ENCODE data around the gene TMEM271. TPM values are rescaled to one million over a fixed set of nuclear protein-coding genes. Genes with fewer than 3 reads are reported as not detected.
"Not testable (repeated sequence)": the region's sequence is repeated elsewhere in the genome, so short reads cannot be mapped to it uniquely, and the experiment has no call there.

The TMEM271 gene
- total and polyA plus RNA-seq, 2 donors (not counting 1 experiment from before 2014, with no cell fraction given) = not detected

DNA sequence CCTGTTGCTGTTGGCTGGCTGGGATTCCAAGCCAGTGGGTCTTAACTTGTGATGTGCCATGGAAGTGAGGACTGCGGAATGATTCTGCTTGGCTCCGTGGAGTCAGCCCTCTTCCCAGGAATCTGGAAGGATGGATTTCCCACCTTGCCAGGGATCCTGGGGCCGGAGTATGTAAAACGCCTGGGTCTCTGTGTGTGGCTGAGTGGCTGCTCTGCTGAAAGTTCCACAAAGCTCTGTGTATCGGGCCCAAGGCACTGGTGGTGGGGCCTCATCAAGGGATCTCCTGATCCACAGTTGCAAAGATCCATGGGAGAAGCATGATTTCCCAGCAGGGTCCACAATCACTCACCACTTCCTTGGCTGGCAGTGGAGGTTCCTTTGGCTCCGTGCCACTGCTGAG, 24.1 kb upstream of the TMEM271 start:
- H3K27ac ChIP-seq (ENCODE audit: insufficient read depth, low read length) = no peak overlapping the region
- no peaks in the 10 kb centered on the region for H4K20me1 ChIP-seq (ENCODE audit: control insufficient read depth, extremely low read depth, insufficient read depth, low read length)
- H3K4me2 ChIP-seq (ENCODE audit: extremely low read depth, insufficient read depth, low read length) = no peak overlapping the region
- no peak overlapping the region for H3K9ac ChIP-seq (ENCODE audit: insufficient read depth, low read length)
- H3K27me3 ChIP-seq (ENCODE audit: control insufficient read depth, insufficient read depth, low read length) = no peaks in the 10 kb centered on the region
- no peaks in the 10 kb centered on the region for H3K9me3 ChIP-seq (ENCODE audit: control insufficient read depth, insufficient read depth, low read depth, low read length)
- H3K36me3 ChIP-seq (ENCODE audit: control insufficient read depth, insufficient read depth, low read length) = no peaks in the 10 kb centered on the region
- H3K4me3 ChIP-seq (replicated peaks in 1 of 4; ENCODE audit: control extremely low read depth in 1 of 4, insufficient read depth in 1 of 4, low read depth in 3 of 4, low read length in 4 of 4) = no peak overlapping the region
- no peaks in the 10 kb centered on the region for H3K79me2 ChIP-seq (ENCODE audit: control insufficient read depth, insufficient read depth, low read length)
- H3K4me1 ChIP-seq (ENCODE audit: control insufficient read depth, extremely low read depth, insufficient read depth, low read length) = no peaks in the 10 kb centered on the region
- no peak for DNase-seq (ENCODE audit: low read depth in 2 of 2)
- H2AFZ ChIP-seq (ENCODE audit: low read length) = no peak overlapping the region
- TF ChIP-seq, protein P1, sequence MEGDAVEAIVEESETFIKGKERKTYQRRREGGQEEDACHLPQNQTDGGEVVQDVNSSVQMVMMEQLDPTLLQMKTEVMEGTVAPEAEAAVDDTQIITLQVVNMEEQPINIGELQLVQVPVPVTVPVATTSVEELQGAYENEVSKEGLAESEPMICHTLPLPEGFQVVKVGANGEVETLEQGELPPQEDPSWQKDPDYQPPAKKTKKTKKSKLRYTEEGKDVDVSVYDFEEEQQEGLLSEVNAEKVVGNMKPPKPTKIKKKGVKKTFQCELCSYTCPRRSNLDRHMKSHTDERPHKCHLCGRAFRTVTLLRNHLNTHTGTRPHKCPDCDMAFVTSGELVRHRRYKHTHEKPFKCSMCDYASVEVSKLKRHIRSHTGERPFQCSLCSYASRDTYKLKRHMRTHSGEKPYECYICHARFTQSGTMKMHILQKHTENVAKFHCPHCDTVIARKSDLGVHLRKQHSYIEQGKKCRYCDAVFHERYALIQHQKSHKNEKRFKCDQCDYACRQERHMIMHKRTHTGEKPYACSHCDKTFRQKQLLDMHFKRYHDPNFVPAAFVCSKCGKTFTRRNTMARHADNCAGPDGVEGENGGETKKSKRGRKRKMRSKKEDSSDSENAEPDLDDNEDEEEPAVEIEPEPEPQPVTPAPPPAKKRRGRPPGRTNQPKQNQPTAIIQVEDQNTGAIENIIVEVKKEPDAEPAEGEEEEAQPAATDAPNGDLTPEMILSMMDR (conservative IDR thresholded peaks at IDR 0.05 in 1 of 2, IDR thresholded peaks at IDR 0.05 in 1 of 2; ENCODE audit: low read depth in 1 of 2, low read length in 2 of 2) = no peak
- TF ChIP-seq EZH2 (IDR thresholded peaks at IDR 0.05; ENCODE audit: low read length, missing control alignments) = no peak

DNA sequence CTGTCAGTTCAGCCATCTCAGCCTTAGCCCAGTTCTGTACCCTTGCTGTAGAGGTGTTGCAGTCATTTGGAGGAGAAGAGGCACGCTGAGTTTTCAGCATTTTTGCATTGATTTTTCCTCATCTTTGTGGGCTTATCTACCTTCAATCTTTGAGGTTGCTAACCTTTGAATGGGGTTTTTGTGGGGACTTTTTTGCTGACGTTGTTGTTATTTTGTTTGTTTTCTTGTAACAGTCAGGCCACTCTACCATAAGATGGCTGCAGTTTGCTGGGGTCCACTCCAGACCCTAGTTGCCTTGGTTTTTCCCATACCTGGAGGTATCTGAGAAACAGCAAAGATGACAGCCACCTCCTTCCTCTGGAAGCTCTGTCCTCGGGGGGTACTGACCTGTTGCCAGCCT, 22.8 kb upstream of the TMEM271 start:
- Histone ChIP-seq H2AFZ (ENCODE audit: low read length) (no peak overlapping the region), H3K4me3 (replicated peaks in 1 of 4; ENCODE audit: control extremely low read depth in 1 of 4, insufficient read depth in 1 of 4, low read depth in 3 of 4, low read length in 4 of 4) (no peak overlapping the region), H3K4me2 (ENCODE audit: extremely low read depth, insufficient read depth, low read length) (no peak overlapping the region), H3K79me2 (ENCODE audit: control insufficient read depth, insufficient read depth, low read length) (no peaks in the 10 kb centered on the region), H3K27me3 (ENCODE audit: control insufficient read depth, insufficient read depth, low read length) (no peaks in the 10 kb centered on the region), H3K9ac (ENCODE audit: insufficient read depth, low read length) (no peak overlapping the region), H3K9me3 (ENCODE audit: control insufficient read depth, insufficient read depth, low read depth, low read length) (no peaks in the 10 kb centered on the region), H3K4me1 (ENCODE audit: control insufficient read depth, extremely low read depth, insufficient read depth, low read length) (no peaks in the 10 kb centered on the region), H3K27ac (ENCODE audit: insufficient read depth, low read length) (no peak overlapping the region), H3K36me3 (ENCODE audit: control insufficient read depth, insufficient read depth, low read length) (no peaks in the 10 kb centered on the region), H4K20me1 (ENCODE audit: control insufficient read depth, extremely low read depth, insufficient read depth, low read length) (no peaks in the 10 kb centered on the region)
- no peak for DNase-seq (ENCODE audit: low read depth in 2 of 2)
- no peak for TF ChIP-seq EZH2 (IDR thresholded peaks at IDR 0.05; ENCODE audit: low read length, missing control alignments)
- TF ChIP-seq, protein P1 (conservative IDR thresholded peaks at IDR 0.05 in 1 of 2, IDR thresholded peaks at IDR 0.05 in 1 of 2; ENCODE audit: low read depth in 1 of 2, low read length in 2 of 2) = no peak

DNA sequence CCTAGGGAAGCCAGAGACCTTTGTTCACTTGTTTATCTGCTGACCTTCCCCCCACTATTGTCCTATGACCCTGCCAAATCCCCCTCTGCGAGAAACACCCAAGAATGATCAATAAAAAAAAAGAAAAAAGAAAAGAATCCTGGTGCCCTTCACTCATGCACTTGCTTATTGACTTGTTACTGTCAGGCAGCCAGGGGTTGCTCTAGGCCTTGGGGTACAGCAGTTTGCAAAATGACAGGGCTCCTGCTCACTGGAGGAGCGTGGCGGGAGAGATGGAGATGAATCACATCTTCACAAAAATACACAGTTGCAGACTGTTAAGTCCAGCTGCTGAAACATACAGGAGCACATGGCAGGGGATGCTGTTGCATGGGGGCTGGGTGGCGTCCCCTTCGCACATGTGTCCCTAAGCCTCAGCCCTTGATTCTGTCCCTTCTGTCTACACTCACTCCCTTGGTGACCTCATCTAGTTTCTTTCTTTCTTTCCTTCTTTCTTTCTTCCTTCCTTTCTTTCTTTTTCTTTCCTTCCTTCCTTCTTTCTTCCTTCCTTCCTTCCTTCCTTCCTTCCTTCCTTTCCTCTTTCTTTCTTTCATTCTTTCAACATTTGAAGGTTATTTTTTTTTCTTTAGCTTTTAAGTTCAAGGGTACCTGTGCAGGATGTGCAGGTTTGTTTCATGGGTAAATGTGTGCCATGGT, 16.9 kb upstream of the TMEM271 start:
- TF ChIP-seq, protein P1 (conservative IDR thresholded peaks at IDR 0.05 in 1 of 2, IDR thresholded peaks at IDR 0.05 in 1 of 2; ENCODE audit: low read depth in 1 of 2, low read length in 2 of 2) = no peak
- no peak for TF ChIP-seq EZH2 (IDR thresholded peaks at IDR 0.05; ENCODE audit: low read length, missing control alignments)
- no peaks in the 10 kb centered on the region for H3K27me3 ChIP-seq (ENCODE audit: control insufficient read depth, insufficient read depth, low read length)
- no peaks in the 10 kb centered on the region for H3K4me1 ChIP-seq (ENCODE audit: control insufficient read depth, extremely low read depth, insufficient read depth, low read length)
- H2AFZ ChIP-seq (ENCODE audit: low read length) = no peak overlapping the region
- no peak overlapping the region for H3K4me3 ChIP-seq (replicated peaks in 1 of 4; ENCODE audit: control extremely low read depth in 1 of 4, insufficient read depth in 1 of 4, low read depth in 3 of 4, low read length in 4 of 4)
- H3K4me2 ChIP-seq (ENCODE audit: extremely low read depth, insufficient read depth, low read length) = no peak overlapping the region
- no peak overlapping the region for H3K27ac ChIP-seq (ENCODE audit: insufficient read depth, low read length)
- no peaks in the 10 kb centered on the region for H3K36me3 ChIP-seq (ENCODE audit: control insufficient read depth, insufficient read depth, low read length)
- H4K20me1 ChIP-seq (ENCODE audit: control insufficient read depth, extremely low read depth, insufficient read depth, low read length) = no peaks in the 10 kb centered on the region
- H3K9ac ChIP-seq (ENCODE audit: insufficient read depth, low read length) = no peak overlapping the region
- no peak for DNase-seq (ENCODE audit: low read depth in 2 of 2)
- no peaks in the 10 kb centered on the region for H3K79me2 ChIP-seq (ENCODE audit: control insufficient read depth, insufficient read depth, low read length)
- H3K9me3 ChIP-seq (ENCODE audit: control insufficient read depth, insufficient read depth, low read depth, low read length) = no peaks in the 10 kb centered on the region

DNA sequence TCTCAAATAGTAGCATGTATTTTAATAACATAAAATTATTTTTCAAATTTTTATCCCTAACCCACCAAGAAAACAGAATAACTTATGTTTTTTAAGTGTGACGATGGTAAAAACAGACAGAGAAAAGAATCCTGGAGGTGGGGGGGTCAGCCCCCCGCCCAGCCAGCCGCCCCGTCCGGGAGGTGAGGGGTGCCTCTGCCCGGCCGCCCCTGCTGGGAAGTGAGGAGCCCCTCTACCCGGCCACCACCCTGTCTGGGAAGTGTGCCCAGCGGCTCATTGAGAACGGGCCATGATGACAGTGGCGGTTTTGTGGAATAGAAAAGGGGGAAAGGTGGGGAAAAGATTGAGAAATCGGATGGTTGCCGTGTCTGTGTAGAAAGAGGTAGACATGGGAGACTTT, 16.1 kb upstream of the TMEM271 start:
- not testable (repeated sequence) for H3K4me2 ChIP-seq (ENCODE audit: extremely low read depth, insufficient read depth, low read length); H4K20me1 ChIP-seq (ENCODE audit: control insufficient read depth, extremely low read depth, insufficient read depth, low read length); H3K9ac ChIP-seq (ENCODE audit: insufficient read depth, low read length); H3K27me3 ChIP-seq (ENCODE audit: control insufficient read depth, insufficient read depth, low read length); H3K27ac ChIP-seq (ENCODE audit: insufficient read depth, low read length); H3K4me3 ChIP-seq (replicated peaks in 1 of 4; ENCODE audit: control extremely low read depth in 1 of 4, insufficient read depth in 1 of 4, low read depth in 3 of 4, low read length in 4 of 4); H3K36me3 ChIP-seq (ENCODE audit: control insufficient read depth, insufficient read depth, low read length); H2AFZ ChIP-seq (ENCODE audit: low read length); H3K4me1 ChIP-seq (ENCODE audit: control insufficient read depth, extremely low read depth, insufficient read depth, low read length); H3K9me3 ChIP-seq (ENCODE audit: control insufficient read depth, insufficient read depth, low read depth, low read length); DNase-seq (ENCODE audit: low read depth in 2 of 2); H3K79me2 ChIP-seq (ENCODE audit: control insufficient read depth, insufficient read depth, low read length)
